ENCODE results near the gene HFE. TPM values are rescaled to one million over a fixed set of nuclear protein-coding genes. Genes with fewer than 3 reads are reported as not detected.

The HFE gene
- total RNA-seq, 1 experiment from 2014 or later: 2.8 TPM

- CTCF ChIA-PET: interaction anchor here (0.6 to 13.5 kb wide), 4 partner anchors 37 to 1710 kb away, joined by 3 to 425 read pairs (median 4); a partner anchor contains a TSS
- Mint-ChIP-seq H3K4me1 (ENCODE audit: insufficient read depth, unreplicated experiment) (peaks cover 11% of the 10 kb centered on the region), H3K27ac (ENCODE audit: low read depth, unreplicated experiment) (peak overlapping the region; percentile 92), H3K27me3 (ENCODE audit: insufficient read depth, unreplicated experiment) (no peaks in the 10 kb centered on the region), H3K4me3 (ENCODE audit: unreplicated experiment) (peak overlapping the region; percentile 75), H3K9me3 (ENCODE audit: unreplicated experiment) (no peaks in the 10 kb centered on the region), H3K36me3 (ENCODE audit: insufficient read depth, unreplicated experiment) (peaks cover 14% of the 10 kb centered on the region)
- intact Hi-C loops (cut with micrococcal nuclease): loop anchor here (1.0 kb wide), 2 partner anchors 20 to 54 kb away; a partner anchor contains a TSS
- POLR2A ChIA-PET: interaction anchor here (0.6 to 14.5 kb wide), 35 partner anchors 10 to 1764 kb away, joined by 3 to 235 read pairs (median 9); partner anchors contain the start of gene HFE
- no TSS peak for BruUV-seq (replicated peaks)
- TF ChIP-seq, protein P1, sequence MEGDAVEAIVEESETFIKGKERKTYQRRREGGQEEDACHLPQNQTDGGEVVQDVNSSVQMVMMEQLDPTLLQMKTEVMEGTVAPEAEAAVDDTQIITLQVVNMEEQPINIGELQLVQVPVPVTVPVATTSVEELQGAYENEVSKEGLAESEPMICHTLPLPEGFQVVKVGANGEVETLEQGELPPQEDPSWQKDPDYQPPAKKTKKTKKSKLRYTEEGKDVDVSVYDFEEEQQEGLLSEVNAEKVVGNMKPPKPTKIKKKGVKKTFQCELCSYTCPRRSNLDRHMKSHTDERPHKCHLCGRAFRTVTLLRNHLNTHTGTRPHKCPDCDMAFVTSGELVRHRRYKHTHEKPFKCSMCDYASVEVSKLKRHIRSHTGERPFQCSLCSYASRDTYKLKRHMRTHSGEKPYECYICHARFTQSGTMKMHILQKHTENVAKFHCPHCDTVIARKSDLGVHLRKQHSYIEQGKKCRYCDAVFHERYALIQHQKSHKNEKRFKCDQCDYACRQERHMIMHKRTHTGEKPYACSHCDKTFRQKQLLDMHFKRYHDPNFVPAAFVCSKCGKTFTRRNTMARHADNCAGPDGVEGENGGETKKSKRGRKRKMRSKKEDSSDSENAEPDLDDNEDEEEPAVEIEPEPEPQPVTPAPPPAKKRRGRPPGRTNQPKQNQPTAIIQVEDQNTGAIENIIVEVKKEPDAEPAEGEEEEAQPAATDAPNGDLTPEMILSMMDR (IDR thresholded peaks at IDR 0.05; ENCODE audit: unreplicated experiment): no peak
- peak; percentile 40 for DNase-seq (ENCODE audit: unreplicated experiment)
These were observed 16.0 kb downstream of the HFE start for GRCh38 chr6:26103141-26103769.

DNA sequence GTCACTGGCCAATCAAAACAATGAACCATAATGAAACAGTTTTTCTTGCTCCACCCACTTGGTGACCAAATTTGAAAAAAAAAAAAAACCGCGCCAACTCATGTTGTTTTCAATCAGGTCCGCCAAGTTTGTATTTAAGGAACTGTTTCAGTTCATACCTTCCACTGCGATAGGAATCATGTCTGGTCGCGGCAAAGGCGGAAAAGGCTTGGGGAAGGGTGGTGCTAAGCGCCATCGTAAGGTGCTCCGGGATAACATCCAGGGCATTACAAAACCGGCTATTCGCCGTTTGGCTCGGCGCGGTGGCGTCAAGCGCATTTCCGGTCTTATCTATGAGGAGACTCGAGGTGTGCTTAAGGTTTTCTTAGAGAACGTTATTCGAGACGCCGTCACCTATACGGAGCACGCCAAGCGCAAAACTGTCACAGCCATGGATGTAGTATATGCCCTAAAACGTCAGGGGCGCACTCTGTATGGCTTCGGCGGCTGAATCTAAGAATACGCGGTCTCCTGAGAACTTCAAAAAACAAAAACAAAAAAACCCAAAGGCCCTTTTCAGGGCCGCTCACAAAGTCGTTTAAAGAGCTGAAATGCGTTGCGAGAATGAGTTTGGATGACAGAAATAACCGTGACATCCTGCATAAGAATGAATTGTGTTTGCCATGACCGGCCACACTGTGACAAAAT is 16.7 kb downstream of the HFE start:
- peak overlapping the region; percentile 92 for H3K27ac Mint-ChIP-seq (ENCODE audit: low read depth, unreplicated experiment)
- peak; percentile 96 for DNase-seq (ENCODE audit: unreplicated experiment)
- TF ChIP-seq, protein P1 (IDR thresholded peaks at IDR 0.05; ENCODE audit: unreplicated experiment): peak; percentile 41
- BruUV-seq (replicated peaks): TSS peak; percentile 100
- no peaks in the 10 kb centered on the region for H3K9me3 Mint-ChIP-seq (ENCODE audit: unreplicated experiment)
- POLR2A ChIA-PET: interaction anchor here (0.6 to 14.5 kb wide), 48 partner anchors 10 to 1763 kb away, joined by 3 to 235 read pairs (median 6); partner anchors contain the start of gene HFE
- CTCF ChIA-PET: interaction anchor here (0.6 to 13.5 kb wide), 3 partner anchors 15 to 1709 kb away, joined by 3 to 425 read pairs (median 3); no protein-coding TSS in a partner anchor
- H3K36me3 Mint-ChIP-seq (ENCODE audit: insufficient read depth, unreplicated experiment): peaks cover 14% of the 10 kb centered on the region
- H3K4me1 Mint-ChIP-seq (ENCODE audit: insufficient read depth, unreplicated experiment): peaks cover 11% of the 10 kb centered on the region
- H3K27me3 Mint-ChIP-seq (ENCODE audit: insufficient read depth, unreplicated experiment): no peaks in the 10 kb centered on the region
- intact Hi-C loops (cut with micrococcal nuclease): loop anchor here (1.0 kb wide), 2 partner anchors 19 to 53 kb away; a partner anchor contains a TSS
- peak overlapping the region; percentile 75 for H3K4me3 Mint-ChIP-seq (ENCODE audit: unreplicated experiment)

GRCh38 chr6:26104457-26105108 is 17.4 kb downstream of the HFE start:
- TF ChIP-seq, protein P1 (IDR thresholded peaks at IDR 0.05; ENCODE audit: unreplicated experiment): no peak
- Mint-ChIP-seq H3K4me3 (ENCODE audit: unreplicated experiment) (peak overlapping the region; percentile 75), H3K27me3 (ENCODE audit: insufficient read depth, unreplicated experiment) (no peaks in the 10 kb centered on the region), H3K36me3 (ENCODE audit: insufficient read depth, unreplicated experiment) (peaks cover 14% of the 10 kb centered on the region), H3K27ac (ENCODE audit: low read depth, unreplicated experiment) (peak overlapping the region; percentile 92), H3K9me3 (ENCODE audit: unreplicated experiment) (no peaks in the 10 kb centered on the region), H3K4me1 (ENCODE audit: insufficient read depth, unreplicated experiment) (peaks cover 11% of the 10 kb centered on the region)
- no peak for DNase-seq (ENCODE audit: unreplicated experiment)
- BruUV-seq (replicated peaks): no TSS peak
- intact Hi-C loops (cut with micrococcal nuclease): no loop called here
- POLR2A ChIA-PET: interaction anchor here (0.6 to 14.5 kb wide), 35 partner anchors 10 to 1763 kb away, joined by 3 to 235 read pairs (median 7); partner anchors contain the start of gene HFE
- CTCF ChIA-PET: interaction anchor here (0.9 to 13.5 kb wide), 3 partner anchors 14 to 39 kb away, joined by 3 to 425 read pairs (median 4); a partner anchor contains a TSS

Measured in MCF 10A (cell line).